ENCODE results near the gene GABBR1.

The GABBR1 gene

DNA sequence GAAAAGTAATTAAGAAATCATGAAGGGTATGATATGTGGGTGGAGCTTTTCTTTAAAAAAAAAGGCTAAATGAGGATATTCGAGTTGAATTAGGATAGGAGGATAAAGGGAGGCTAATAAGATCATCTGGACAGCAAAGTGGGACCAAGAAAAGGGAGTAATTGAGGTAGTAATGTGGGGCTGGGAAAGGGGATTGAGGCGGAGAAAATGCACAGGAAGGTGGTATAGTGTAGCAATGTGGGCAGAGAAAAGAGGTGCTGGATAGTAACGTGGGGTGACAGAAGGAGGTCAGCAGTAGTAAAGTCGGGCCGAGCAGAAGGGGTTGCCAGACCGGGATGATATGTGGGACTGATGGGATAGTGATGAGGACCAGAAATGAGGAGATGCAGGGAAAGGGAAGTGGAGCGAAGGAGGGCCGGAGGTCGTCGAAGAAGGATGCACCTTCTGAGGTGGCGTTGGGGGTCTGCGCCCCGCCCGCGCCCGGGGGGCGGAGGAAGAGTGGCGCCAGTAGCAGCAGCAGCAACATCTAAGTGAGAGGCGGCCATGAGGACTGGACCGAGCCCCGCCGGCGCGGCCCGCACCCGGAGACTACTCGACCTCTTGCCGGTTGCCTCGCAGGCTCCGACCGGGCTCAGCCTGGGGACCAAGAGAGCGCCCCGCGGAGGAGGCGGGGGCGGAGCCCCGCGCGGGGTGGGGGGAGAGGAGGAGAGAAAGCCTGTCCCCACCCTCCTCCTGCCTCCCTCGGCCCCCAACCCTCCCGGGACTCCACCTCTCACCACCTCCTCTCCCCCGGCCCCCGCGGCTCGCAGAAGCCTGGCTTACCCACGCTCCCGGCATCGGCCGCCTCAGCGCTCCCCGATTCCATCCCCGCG lies 887 bp downstream of the GABBR1 start (continued):
- TF ChIP-seq, protein P1, sequence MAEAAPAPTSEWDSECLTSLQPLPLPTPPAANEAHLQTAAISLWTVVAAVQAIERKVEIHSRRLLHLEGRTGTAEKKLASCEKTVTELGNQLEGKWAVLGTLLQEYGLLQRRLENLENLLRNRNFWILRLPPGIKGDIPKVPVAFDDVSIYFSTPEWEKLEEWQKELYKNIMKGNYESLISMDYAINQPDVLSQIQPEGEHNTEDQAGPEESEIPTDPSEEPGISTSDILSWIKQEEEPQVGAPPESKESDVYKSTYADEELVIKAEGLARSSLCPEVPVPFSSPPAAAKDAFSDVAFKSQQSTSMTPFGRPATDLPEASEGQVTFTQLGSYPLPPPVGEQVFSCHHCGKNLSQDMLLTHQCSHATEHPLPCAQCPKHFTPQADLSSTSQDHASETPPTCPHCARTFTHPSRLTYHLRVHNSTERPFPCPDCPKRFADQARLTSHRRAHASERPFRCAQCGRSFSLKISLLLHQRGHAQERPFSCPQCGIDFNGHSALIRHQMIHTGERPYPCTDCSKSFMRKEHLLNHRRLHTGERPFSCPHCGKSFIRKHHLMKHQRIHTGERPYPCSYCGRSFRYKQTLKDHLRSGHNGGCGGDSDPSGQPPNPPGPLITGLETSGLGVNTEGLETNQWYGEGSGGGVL (tag by site-specific recombination; IDR thresholded peaks at IDR 0.05) = peak; percentile 74
- TF ChIP-seq ZNF514 (tag by site-specific recombination; IDR thresholded peaks at IDR 0.05) (no peak), ZNF677 (tag by site-specific recombination; IDR thresholded peaks at IDR 0.05) (no peak), ZNF335 (tag by site-specific recombination; conservative IDR thresholded peaks at IDR 0.05) (peak; percentile 64), ZNF626 (tag by site-specific recombination; IDR thresholded peaks at IDR 0.05) (no peak), SALL2 (tag by site-specific recombination; IDR thresholded peaks at IDR 0.05; ENCODE audit: borderline replicate concordance) (no peak), ZEB2 (tag by site-specific recombination; IDR thresholded peaks at IDR 0.05) (peak; percentile 29; the same call in 1 of the 2 replicates), ZNF571 (tag by site-specific recombination; IDR thresholded peaks at IDR 0.05) (no peak), SP2 (tag by site-specific recombination; IDR thresholded peaks at IDR 0.05) (peak; percentile 57), ZNF341 (tag by site-specific recombination; IDR thresholded peaks at IDR 0.05; ENCODE audit: low read depth) (no peak; the same call in 1 of the 2 replicates), ZNF510 (tag by site-specific recombination; IDR thresholded peaks at IDR 0.05; ENCODE audit: insufficient replicate concordance) (no peak), ZXDB (tag by site-specific recombination; IDR thresholded peaks at IDR 0.05) (peak; percentile 13; the same call in 1 of the 2 replicates), ZNF660 (tag by site-specific recombination; IDR thresholded peaks at IDR 0.05) (no peak), ZNF501 (tag by site-specific recombination; IDR thresholded peaks at IDR 0.05) (peak; percentile 18; the same call in 1 of the 2 replicates), YY1 (tag by site-specific recombination; IDR thresholded peaks at IDR 0.05) (no peak), ZNF19 (tag by site-specific recombination; IDR thresholded peaks at IDR 0.05; ENCODE audit: low read depth) (no peak), ZNF791 (tag by site-specific recombination; IDR thresholded peaks at IDR 0.05) (no peak), ZNF664 (tag by site-specific recombination; IDR thresholded peaks at IDR 0.05) (no peak), ZNF768 (tag by site-specific recombination; IDR thresholded peaks at IDR 0.05) (no peak)
- TF ChIP-seq, protein P2, sequence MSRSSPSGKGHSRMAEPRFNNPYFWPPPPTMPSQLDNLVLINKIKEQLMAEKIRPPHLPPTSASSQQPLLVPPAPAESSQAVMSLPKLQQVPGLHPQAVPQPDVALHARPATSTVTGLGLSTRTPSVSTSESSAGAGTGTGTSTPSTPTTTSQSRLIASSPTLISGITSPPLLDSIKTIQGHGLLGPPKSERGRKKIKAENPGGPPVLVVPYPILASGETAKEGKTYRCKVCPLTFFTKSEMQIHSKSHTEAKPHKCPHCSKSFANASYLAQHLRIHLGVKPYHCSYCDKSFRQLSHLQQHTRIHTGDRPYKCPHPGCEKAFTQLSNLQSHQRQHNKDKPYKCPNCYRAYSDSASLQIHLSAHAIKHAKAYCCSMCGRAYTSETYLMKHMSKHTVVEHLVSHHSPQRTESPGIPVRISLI (tag by site-specific recombination; IDR thresholded peaks at IDR 0.05) = no peak
- TF ChIP-seq, protein P3, sequence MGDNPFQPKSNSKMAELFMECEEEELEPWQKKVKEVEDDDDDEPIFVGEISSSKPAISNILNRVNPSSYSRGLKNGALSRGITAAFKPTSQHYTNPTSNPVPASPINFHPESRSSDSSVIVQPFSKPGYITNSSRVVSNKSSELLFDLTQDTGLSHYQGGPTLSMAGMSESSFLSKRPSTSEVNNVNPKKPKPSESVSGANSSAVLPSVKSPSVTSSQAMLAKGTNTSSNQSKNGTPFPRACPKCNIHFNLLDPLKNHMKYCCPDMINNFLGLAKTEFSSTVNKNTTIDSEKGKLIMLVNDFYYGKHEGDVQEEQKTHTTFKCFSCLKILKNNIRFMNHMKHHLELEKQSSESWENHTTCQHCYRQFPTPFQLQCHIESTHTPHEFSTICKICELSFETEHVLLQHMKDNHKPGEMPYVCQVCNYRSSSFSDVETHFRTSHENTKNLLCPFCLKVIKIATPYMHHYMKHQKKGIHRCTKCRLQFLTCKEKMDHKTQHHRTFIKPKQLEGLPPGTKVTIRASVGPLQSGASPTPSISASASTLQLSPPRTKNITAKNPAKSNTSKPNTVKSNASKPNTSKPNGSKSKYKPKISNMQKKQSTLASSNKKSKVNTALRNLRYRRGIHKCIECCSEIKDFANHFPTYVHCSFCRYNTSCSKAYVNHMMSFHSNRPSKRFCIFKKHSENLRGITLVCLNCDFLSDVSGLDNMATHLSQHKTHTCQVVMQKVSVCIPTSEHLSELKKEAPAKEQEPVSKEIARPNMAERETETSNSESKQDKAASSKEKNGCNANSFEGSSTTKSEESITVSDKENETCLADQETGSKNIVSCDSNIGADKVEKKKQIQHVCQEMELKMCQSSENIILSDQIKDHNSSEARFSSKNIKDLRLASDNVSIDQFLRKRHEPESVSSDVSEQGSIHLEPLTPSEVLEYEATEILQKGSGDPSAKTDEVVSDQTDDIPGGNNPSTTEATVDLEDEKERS (tag by site-specific recombination; IDR thresholded peaks at IDR 0.05) = no peak
- TF ChIP-seq, protein P4, sequence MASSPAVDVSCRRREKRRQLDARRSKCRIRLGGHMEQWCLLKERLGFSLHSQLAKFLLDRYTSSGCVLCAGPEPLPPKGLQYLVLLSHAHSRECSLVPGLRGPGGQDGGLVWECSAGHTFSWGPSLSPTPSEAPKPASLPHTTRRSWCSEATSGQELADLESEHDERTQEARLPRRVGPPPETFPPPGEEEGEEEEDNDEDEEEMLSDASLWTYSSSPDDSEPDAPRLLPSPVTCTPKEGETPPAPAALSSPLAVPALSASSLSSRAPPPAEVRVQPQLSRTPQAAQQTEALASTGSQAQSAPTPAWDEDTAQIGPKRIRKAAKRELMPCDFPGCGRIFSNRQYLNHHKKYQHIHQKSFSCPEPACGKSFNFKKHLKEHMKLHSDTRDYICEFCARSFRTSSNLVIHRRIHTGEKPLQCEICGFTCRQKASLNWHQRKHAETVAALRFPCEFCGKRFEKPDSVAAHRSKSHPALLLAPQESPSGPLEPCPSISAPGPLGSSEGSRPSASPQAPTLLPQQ (tag by site-specific recombination; IDR thresholded peaks at IDR 0.05) = no peak; the same call in none of the 2 replicates
- TF ChIP-seq, protein P5, sequence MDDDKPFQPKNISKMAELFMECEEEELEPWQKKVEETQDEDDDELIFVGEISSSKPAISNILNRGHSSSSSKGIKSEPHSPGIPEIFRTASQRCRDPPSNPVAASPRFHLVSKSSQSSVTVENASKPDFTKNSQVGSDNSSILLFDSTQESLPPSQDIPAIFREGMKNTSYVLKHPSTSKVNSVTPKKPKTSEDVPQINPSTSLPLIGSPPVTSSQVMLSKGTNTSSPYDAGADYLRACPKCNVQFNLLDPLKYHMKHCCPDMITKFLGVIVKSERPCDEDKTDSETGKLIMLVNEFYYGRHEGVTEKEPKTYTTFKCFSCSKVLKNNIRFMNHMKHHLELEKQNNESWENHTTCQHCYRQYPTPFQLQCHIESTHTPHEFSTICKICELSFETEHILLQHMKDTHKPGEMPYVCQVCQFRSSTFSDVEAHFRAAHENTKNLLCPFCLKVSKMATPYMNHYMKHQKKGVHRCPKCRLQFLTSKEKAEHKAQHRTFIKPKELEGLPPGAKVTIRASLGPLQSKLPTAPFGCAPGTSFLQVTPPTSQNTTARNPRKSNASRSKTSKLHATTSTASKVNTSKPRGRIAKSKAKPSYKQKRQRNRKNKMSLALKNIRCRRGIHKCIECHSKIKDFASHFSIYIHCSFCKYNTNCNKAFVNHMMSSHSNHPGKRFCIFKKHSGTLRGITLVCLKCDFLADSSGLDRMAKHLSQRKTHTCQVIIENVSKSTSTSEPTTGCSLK (tag by site-specific recombination; IDR thresholded peaks at IDR 0.05) = no peak
- TF ChIP-seq, protein P6, sequence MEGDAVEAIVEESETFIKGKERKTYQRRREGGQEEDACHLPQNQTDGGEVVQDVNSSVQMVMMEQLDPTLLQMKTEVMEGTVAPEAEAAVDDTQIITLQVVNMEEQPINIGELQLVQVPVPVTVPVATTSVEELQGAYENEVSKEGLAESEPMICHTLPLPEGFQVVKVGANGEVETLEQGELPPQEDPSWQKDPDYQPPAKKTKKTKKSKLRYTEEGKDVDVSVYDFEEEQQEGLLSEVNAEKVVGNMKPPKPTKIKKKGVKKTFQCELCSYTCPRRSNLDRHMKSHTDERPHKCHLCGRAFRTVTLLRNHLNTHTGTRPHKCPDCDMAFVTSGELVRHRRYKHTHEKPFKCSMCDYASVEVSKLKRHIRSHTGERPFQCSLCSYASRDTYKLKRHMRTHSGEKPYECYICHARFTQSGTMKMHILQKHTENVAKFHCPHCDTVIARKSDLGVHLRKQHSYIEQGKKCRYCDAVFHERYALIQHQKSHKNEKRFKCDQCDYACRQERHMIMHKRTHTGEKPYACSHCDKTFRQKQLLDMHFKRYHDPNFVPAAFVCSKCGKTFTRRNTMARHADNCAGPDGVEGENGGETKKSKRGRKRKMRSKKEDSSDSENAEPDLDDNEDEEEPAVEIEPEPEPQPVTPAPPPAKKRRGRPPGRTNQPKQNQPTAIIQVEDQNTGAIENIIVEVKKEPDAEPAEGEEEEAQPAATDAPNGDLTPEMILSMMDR (tag by site-specific recombination; IDR thresholded peaks at IDR 0.05) = no peak

All from HEK293 (cell line).